K562 (cell line): ENCODE measurements around the gene SLC4A1. TPM values are rescaled to one million over a fixed set of nuclear protein-coding genes. Genes with fewer than 3 reads are reported as not detected.

Experiments used
- ATAC-seq: fragments of 200-7000 bp; cut with Tn5 transposase; 3 replicates; pipeline ENCODE4 v1.9.1; 2020; ENCODE audit warnings: moderate library complexity
- BruUV-seq: library from RNA; stranded (reverse); fragments of 400-500 nt; replicated peaks from 2 replicates; lab custom pipeline; 2021; lab: Mats Ljungman, UMichigan
- CTCF ChIA-PET: fragments of 300-600 bp; formaldehyde crosslinking; extraction: SDS; loops from one replicate; lab custom pipeline; 2021; ENCODE audit warnings: low intra/inter-chr PET ratio; lab: Yijun Ruan, JAX
- POLR2A ChIA-PET: fragments of 300-600, 350-650 bp; sonication (Branson Sonifier 250); formaldehyde crosslinking; extraction: SDS; loops from one replicate; lab custom pipeline; 2021; ENCODE audit warnings: antibody characterized with exemption, inconsistent platforms; lab: Yijun Ruan, JAX
- DNase-seq, 4 experiments: peaks; one replicate each; pipeline versions ENCODE4 v3.0.0 to v3.0.0-alpha.2; 2011 to 2018; ENCODE audit warnings: low spot score in 3 of 4, mixed read lengths in 3 of 4; ENCODE audit errors: extremely low read depth in 1 of 4
- FAIRE-seq: peaks from 2 replicates; lab custom pipeline; 2011; peaks lifted over from hg19 to GRCh38; lab: Jason Lieb, UNC
- H2AFZ ChIP-seq: 2 replicates; pipeline ENCODE4 v1.6.0; 2011; ENCODE audit warnings: low read depth, low read length, control low read depth, inconsistent platforms
- H3K27ac ChIP-seq: fragments of 200-600 bp; 3 replicates; pipeline ENCODE4 v1.8.0; 2011; ENCODE audit warnings: low read depth, mild to moderate bottlenecking, control low read depth, inconsistent platforms, low read length, moderate library complexity, mixed read lengths; ENCODE audit errors: extremely low read depth
- H3K27me3 ChIP-seq, 2 experiments: fragments of 300-600 bp in 1 of 2; 2 replicates in 1 of 2; 3 replicates in 1 of 2; pipeline versions ENCODE4 v1.6.0 to v1.8.0; 2011; ENCODE audit warnings: inconsistent platforms in 2 of 2, low read length in 2 of 2, mild to moderate bottlenecking in 1 of 2, mixed read lengths in 1 of 2, moderate library complexity in 1 of 2; ENCODE audit not compliant: control insufficient read depth in 2 of 2, insufficient read depth in 2 of 2
- H3K36me3 ChIP-seq: fragments of 300-600 bp; 3 replicates; pipeline ENCODE4 v1.8.0; 2011; ENCODE audit warnings: mild to moderate bottlenecking, low read length, inconsistent platforms; ENCODE audit not compliant: control insufficient read depth, insufficient read depth
- H3K4me1 ChIP-seq, 2 experiments: fragments of 200-600 bp in 1 of 2; replicated peaks in 1 of 2; 2 replicates in 1 of 2; 3 replicates in 1 of 2; pipeline versions ENCODE4 v1.5.1 to v1.8.0; 2011; ENCODE audit warnings: inconsistent platforms in 2 of 2, low read length in 2 of 2, mild to moderate bottlenecking in 1 of 2, mixed read lengths in 1 of 2, moderate library complexity in 1 of 2; ENCODE audit not compliant: control insufficient read depth in 2 of 2, insufficient read depth in 2 of 2
- H3K4me2 ChIP-seq: 2 replicates; pipeline ENCODE4 v1.6.1; 2011; ENCODE audit warnings: low read length, control low read depth, inconsistent platforms, mixed read lengths; ENCODE audit not compliant: insufficient read depth
- H3K4me3 ChIP-seq: fragments of 200-600 bp; sonication (generic), shearing (Covaris generic); 2 replicates; pipeline ENCODE4 v1.5.1; 2016; ENCODE audit warnings: control low read depth, inconsistent platforms
- H3K79me2 ChIP-seq: fragments of 200-600 bp; 3 replicates; pipeline ENCODE4 v1.8.0; 2011; ENCODE audit warnings: low read length, inconsistent platforms; ENCODE audit not compliant: control insufficient read depth, insufficient read depth
- H3K9ac ChIP-seq, 2 experiments: 2 replicates each; pipeline versions ENCODE4 v1.6.0 to v1.6.1; 2011; ENCODE audit warnings: low read depth in 2 of 2, low read length in 2 of 2, control low read depth in 1 of 2, inconsistent platforms in 1 of 2, mild to moderate bottlenecking in 1 of 2, mixed read lengths in 1 of 2; ENCODE audit not compliant: insufficient read depth in 1 of 2
- H3K9me1 ChIP-seq: one replicate; pipeline ENCODE4 v1.6.0; 2011; ENCODE audit warnings: inconsistent platforms, mild to moderate bottlenecking, low read length, moderate library complexity; ENCODE audit not compliant: control insufficient read depth, insufficient read depth
- H3K9me3 ChIP-seq: replicated peaks from 2 replicates; pipeline ENCODE4 v1.5.1; 2011; ENCODE audit warnings: low read depth, low read length, inconsistent platforms; ENCODE audit not compliant: control insufficient read depth, insufficient read depth
- H4K20me1 ChIP-seq: replicated peaks from 2 replicates; pipeline ENCODE4 v1.6.1; 2011; ENCODE audit warnings: low read length, inconsistent platforms, mixed read lengths; ENCODE audit not compliant: control insufficient read depth, insufficient read depth
- ASH1L ChIP-seq: fragments of 450-650 bp; IDR thresholded peaks from 2 replicates; pipeline ENCODE4 v1.6.1; 2018; ENCODE audit warnings: borderline replicate concordance, mild to moderate bottlenecking, low read depth; ENCODE audit not compliant: partially characterized antibody
- CTCF ChIP-seq, 3 experiments: IDR thresholded peaks in 2 of 3; conservative IDR thresholded peaks in 1 of 3; 2 replicates each; pipeline ENCODE4 v1.5.1; 2011 to 2012; ENCODE audit warnings: low read length in 3 of 3, mild to moderate bottlenecking in 3 of 3, control low read depth in 2 of 3, improper control_type of control experiment in 1 of 3, inconsistent platforms in 1 of 3, low read depth in 1 of 3, mixed read lengths in 1 of 3, moderate library complexity in 1 of 3; ENCODE audit not compliant: insufficient read depth in 2 of 3
- FUS ChIP-seq: fragments of 200-400 bp; formaldehyde crosslinking; optimal IDR thresholded peaks from 2 replicates; pipeline ENCODE3; 2017; ENCODE audit warnings: low read depth, low read length
- GATA2 ChIP-seq: sonication (generic); formaldehyde crosslinking; IDR thresholded peaks from 2 replicates; pipeline ENCODE4 v1.4.0; 2020; ENCODE audit warnings: mild to moderate bottlenecking, missing genetic modification reagents
- KAT8 ChIP-seq: fragments of 450-650 bp; IDR thresholded peaks from 2 replicates; pipeline ENCODE4 v1.6.1; 2016; ENCODE audit warnings: low read depth, mild to moderate bottlenecking
- LCOR ChIP-seq: sonication (generic); formaldehyde crosslinking; IDR thresholded peaks from 2 replicates; pipeline ENCODE4 v1.8.0; 2022; ENCODE audit warnings: mild to moderate bottlenecking, missing genetic modification reagents
- MAFG ChIP-seq: fragments of 450-650 bp; conservative IDR thresholded peaks from 2 replicates; pipeline ENCODE4 v1.6.1; 2016; ENCODE audit warnings: missing genetic modification characterization, missing compliant biosample characterization
- NCOA6 ChIP-seq: fragments of 450-650 bp; IDR thresholded peaks from 2 replicates; pipeline ENCODE4 v1.6.1; 2017; ENCODE audit warnings: mild to moderate bottlenecking
- NONO ChIP-seq, 2 experiments: fragments of 200-400 bp in 1 of 2; fragments of 450-650 bp in 1 of 2; formaldehyde crosslinking in 1 of 2; IDR thresholded peaks; 2 replicates each; pipeline ENCODE4 v1.6.1; 2017; ENCODE audit warnings: low read depth in 2 of 2, mild to moderate bottlenecking in 2 of 2, moderate library complexity in 2 of 2, low read length in 1 of 2
- PCBP1 ChIP-seq: fragments of 200-400 bp; formaldehyde crosslinking; IDR thresholded peaks from 2 replicates; pipeline ENCODE4 v1.6.1; 2018; ENCODE audit warnings: mild to moderate bottlenecking, low read depth, low read length; ENCODE audit not compliant: poor library complexity, severe bottlenecking
- PHF8 ChIP-seq: fragments of 200-600 bp; sonication (generic); IDR thresholded peaks from 2 replicates; pipeline ENCODE4 v1.6.1; 2012; ENCODE audit warnings: mixed run types, mild to moderate bottlenecking, inconsistent platforms, low read length, moderate library complexity, borderline replicate concordance
- RCOR1 ChIP-seq, 2 experiments: IDR thresholded peaks; 2 replicates each; pipeline ENCODE4 v1.6.1; 2012; ENCODE audit warnings: low read depth in 2 of 2, low read length in 2 of 2, borderline replicate concordance in 1 of 2, improper control_type of control experiment in 1 of 2
- U2AF2 ChIP-seq: fragments of 200-400 bp; formaldehyde crosslinking; optimal IDR thresholded peaks from 2 replicates; pipeline ENCODE3; 2017; ENCODE audit warnings: low read depth, mild to moderate bottlenecking, low read length
- WGBS: fragments of 100-300 bp; shearing (Covaris generic); methylation state at CpG from one replicate; pipeline ENCODE4 v1.1.6; 2016; ENCODE audit warnings: low coverage, mixed read lengths; ENCODE audit not compliant: insufficient coverage; ENCODE audit errors: missing lambda C conversion rate; 5-methylcytosine and 5-hydroxymethylcytosine counted together
- in situ Hi-C: fragments of 300-500 bp; cut with MboI; formaldehyde crosslinking; loops from 4 replicates; pipeline ENCODE4 v1.15.0; 2018; ENCODE audit warnings: inconsistent platforms, mixed read lengths
- intact Hi-C: fragments of 100-400 bp; cut with micrococcal nuclease; formaldehyde crosslinking; loops from 2 replicates; pipeline ENCODE4 v1.14.2; 2022
- polyA plus RNA-seq, 8 experiments: library from polyadenylated mRNA; depleted of rRNA in 4 of 8; stranded (reverse) in 5 of 8; unstranded in 3 of 8; fragments of >200 nt; fragmentation: Nextera tagmentation in 2 of 8; fragmentation: Illumina TruSeq in 1 of 8; extraction: Ambion mirVana in 2 of 8; extraction: Trizol in 1 of 8; gene quantifications; 2 replicates each; pipeline versions ENCODE4 v1.2.1 to v1.2.3, GENCODE V29; 2011 to 2014; ENCODE audit warnings: inconsistent platforms in 1 of 8, missing spikeins in 1 of 8
- total RNA-seq, 7 experiments: library from RNA; depleted of rRNA in 6 of 7; stranded (reverse); fragments of >200 nt in 6 of 7; fragmentation: Illumina TruSeq in 2 of 7; extraction: Trizol in 2 of 7; gene quantifications; 2 replicates each; pipeline versions ENCODE4 v1.2.1 to v1.2.3, GENCODE V29; 2011 to 2021; ENCODE audit warnings: low replicate concordance in 1 of 7

Gene SLC4A1
- total and polyA plus RNA-seq, 9 of the 15 experiments (the other 6 are each of a cell fraction or from before 2014, with no cell fraction given) = 0.14 to 1.00 (median 0.53) TPM

DNA sequence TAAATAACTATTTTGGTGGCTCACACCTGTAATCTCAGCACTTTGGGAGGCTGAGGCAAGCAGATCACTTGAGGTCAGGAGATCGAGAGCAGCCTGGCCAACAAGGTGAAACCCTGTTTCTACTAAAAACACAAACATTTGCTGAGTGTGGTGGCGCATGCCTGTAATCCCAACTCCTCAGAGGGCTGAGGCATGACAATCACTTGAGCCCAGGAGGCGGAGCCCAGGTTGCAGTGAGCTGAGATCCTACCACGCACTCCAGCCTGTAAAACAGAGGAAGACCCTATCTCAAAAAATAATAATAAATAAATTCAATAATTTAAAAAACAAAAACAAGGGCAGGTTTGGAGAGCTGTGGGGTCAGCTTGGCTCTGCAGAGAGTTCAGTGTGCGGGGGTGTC, 5.7 kb upstream of the SLC4A1 start:
- H3K4me2 ChIP-seq = no peak overlapping the region
- no peak overlapping the region for H3K27ac ChIP-seq
- ATAC-seq (no peak), FAIRE-seq (no peak), DNase-seq (no peak)
- H2AFZ ChIP-seq = no peak overlapping the region
- 89% methylated on average over 5 of the region's 5 CpGs for WGBS
- H3K9me3 ChIP-seq = no peaks in the 10 kb centered on the region
- in situ Hi-C loops (no loop called here), intact Hi-C loops (no loop called here)
- ChIA-PET POLR2A (interaction anchor here (0.7 to 1.2 kb wide), 3 partner anchors 8 to 66 kb away, joined by 3 to 8 read pairs (median 3); no protein-coding TSS in a partner anchor), CTCF (no interaction called here)
- no peaks in the 10 kb centered on the region for H3K36me3 ChIP-seq
- TF ChIP-seq NONO (IDR thresholded peaks at IDR 0.05; ENCODE audit: low read depth in 2 of 2, low read length in 1 of 2) (no peak), PHF8 (no peak), MAFG (no peak), KAT8 (no peak), RCOR1 (IDR thresholded peaks at IDR 0.05; ENCODE audit: borderline replicate concordance in 1 of 2, low read depth in 2 of 2, low read length in 2 of 2) (no peak), ASH1L (no peak), PCBP1 (no peak), LCOR (CRISPR knock-in tag) (no peak), GATA2 (no peak), NCOA6 (no peak), U2AF2 (no peak), FUS (no peak), CTCF (IDR thresholded peaks at IDR 0.05 in 2 of 3, conservative IDR thresholded peaks at IDR 0.05 in 1 of 3; ENCODE audit: insufficient read depth in 2 of 3, low read depth in 1 of 3, low read length in 3 of 3) (no peak)
- no peaks in the 10 kb centered on the region for H4K20me1 ChIP-seq
- peak overlapping the region in 1 of 2 experiments; percentile 6; a peak in 1 of 4 replicates for H3K9ac ChIP-seq
- no peaks in the 10 kb centered on the region for H3K27me3 ChIP-seq
- peaks cover 24 to 36% of the 10 kb centered on the region in 2 experiments for H3K4me1 ChIP-seq
- BruUV-seq = no TSS peak
- H3K4me3 ChIP-seq = no peak overlapping the region
- no peaks in the 10 kb centered on the region for H3K9me1 ChIP-seq
- H3K79me2 ChIP-seq = no peaks in the 10 kb centered on the region
